ENCODE results near the gene TBC1D4.

GRCh38 chr13:75468098-75468497, 13.9 kb downstream of the TBC1D4 start:
- TF ChIP-seq USF2 (IDR thresholded peaks at IDR 0.05; ENCODE audit: borderline replicate concordance, low read depth, low read length) (no peak), RFX5 (IDR thresholded peaks at IDR 0.05; ENCODE audit: low read length) (no peak)

Measured in SK-N-SH (cell line).